Psoas muscle (tissue), 8 donors: ENCODE data around the gene C21orf91. TPM values are rescaled to one million over a fixed set of nuclear protein-coding genes. Genes with fewer than 3 reads are reported as not detected.

Experiments used
- ATAC-seq, 4 donors: fragments of 200-7000 bp; cut with Tn5 transposase; one replicate each; pipeline ENCODE4 v1.9.1; 2020; ENCODE audit warnings: moderate library complexity in 3 of 4, mild to moderate bottlenecking in 2 of 4
- DNase-seq, 2 donors: peaks; one replicate each; pipeline ENCODE4 v3.0.0-alpha.2; 2020
- H3K27ac ChIP-seq: fragments of 200-600 bp; one replicate; pipeline ENCODE4 v1.8.0; 2022
- H3K27me3 ChIP-seq, 3 donors: fragments of 200-600 bp in 1 of 3; one replicate each; pipeline versions ENCODE4 v1.6.1 to v1.8.0; 2013 to 2022; ENCODE audit warnings: low read length in 2 of 3, mild to moderate bottlenecking in 2 of 3, moderate library complexity in 1 of 3; ENCODE audit not compliant: insufficient read depth in 3 of 3
- H3K36me3 ChIP-seq, 2 donors: fragments of 200-600 bp in 1 of 2; one replicate each; pipeline versions ENCODE4 v1.6.1 to v1.8.0; 2013 to 2022; ENCODE audit warnings: low read depth in 1 of 2, mild to moderate bottlenecking in 1 of 2, moderate library complexity in 1 of 2; ENCODE audit not compliant: insufficient read depth in 1 of 2
- H3K4me1 ChIP-seq: fragments of 200-600 bp; one replicate; pipeline ENCODE4 v1.8.0; 2022
- H3K4me3 ChIP-seq: fragments of 200-600 bp; one replicate; pipeline ENCODE4 v1.8.0; 2022; ENCODE audit warnings: mild to moderate bottlenecking
- H3K9me3 ChIP-seq: fragments of 200-600 bp; one replicate; pipeline ENCODE4 v1.8.0; 2022
- CTCF ChIP-seq: fragments of 200-600 bp; IDR thresholded peaks from one replicate; pipeline ENCODE4 v1.8.0; 2022; ENCODE audit warnings: antibody characterized with exemption
- WGBS, 3 donors: extraction: QIAGEN DNeasy Blood & Tissue Kit; methylation state at CpG; one replicate each; pipeline versions ENCODE4 v1.1.6 to v1.1.7; 2013; 5-methylcytosine and 5-hydroxymethylcytosine counted together
- intact Hi-C, 2 donors: fragments of 100-400 bp; cut with DNase I; formaldehyde crosslinking; loops; one replicate each; pipeline versions ENCODE4 v1.11.0 to v1.14.2; 2022
- polyA plus RNA-seq, 3 donors: library from polyadenylated mRNA; stranded (reverse); fragments of 200-250 nt; gene quantifications; one replicate each; pipeline ENCODE4 v1.2.3, GENCODE V29; 2013
- total RNA-seq, 4 donors: library from RNA; stranded (reverse); fragmentation: NEBNext Ultra II Directional in 2 of 4; extraction: Animal tissue kit (Norgen Biotek cat#: 25700) in 2 of 4; gene quantifications; one replicate each; pipeline versions ENCODE4 v1.2.1 to v1.2.4, GENCODE V29; 2021 to 2023
- donor health status: healthy with polysubstance abuse.
- donor health status: DM: no; HTN: no; CAD: no; lungs with moderate emphysema.
- donor health status: Bipolar disorder and iron deficiency.
- donor health status: healthy.
- donor health status: DM: yes; HTN: yes; CAD: no.
- donor health status: DM: no; HTN: no; CAD: no.
- donor health status: DM: no; HTN: no; CAD: no.
- donor health status: DM: yes; HTN: yes; CAD: no.

The C21orf91 gene
- total and polyA plus RNA-seq, 7 donors, result 1.9 to 8.8 (median 4.6) TPM

GRCh38 chr21:17794518-17795145 is 24.5 kb downstream of the C21orf91 start:
- H3K9me3 ChIP-seq, result no peaks in the 10 kb centered on the region
- ATAC-seq (no peak), DNase-seq (no peak)
- WGBS, 3 donors, result 80 to 88% (median 82%) methylated on average over 4 of the region's 4 CpGs
- H3K4me1 ChIP-seq, result peaks cover 3% of the 10 kb centered on the region
- no peak overlapping the region for H3K27ac ChIP-seq
- peak overlapping the region; percentile 50 for H3K4me3 ChIP-seq
- intact Hi-C loops, result no loop called here
- no peak for TF ChIP-seq CTCF
- H3K36me3 ChIP-seq, result peaks cover 0 to 26% of the 10 kb centered on the region in 2 donors
- H3K27me3 ChIP-seq, result no peaks in the 10 kb centered on the region

- intact Hi-C loops, result no loop called here
- peaks cover 3% of the 10 kb centered on the region for H3K4me1 ChIP-seq
- peak overlapping the region; percentile 19 for H3K27ac ChIP-seq
Measured at GRCh38 chr21:17793246-17794123, 25.7 kb downstream of the C21orf91 start.

GRCh38 chr21:17789656-17790055 is 29.5 kb downstream of the C21orf91 start:
- intact Hi-C loops, result no loop called here
- H3K27me3 ChIP-seq, result no peaks in the 10 kb centered on the region
- no peak overlapping the region for H3K27ac ChIP-seq
- WGBS, 3 donors, result 82 to 83% (median 83%) methylated on average over 3 of the region's 3 CpGs
- no peak for DNase-seq
- TF ChIP-seq CTCF, result no peak
- H3K4me1 ChIP-seq, result no peaks in the 10 kb centered on the region
- ATAC-seq, result no peak
- H3K36me3 ChIP-seq, result peaks cover 9 to 21% of the 10 kb centered on the region in 2 donors
- H3K4me3 ChIP-seq, result no peak overlapping the region
- H3K9me3 ChIP-seq, result no peaks in the 10 kb centered on the region

More at GRCh38 chr21:17793246-17794123, 25.7 kb downstream of the C21orf91 start:
- Histone ChIP-seq H3K27me3 (no peaks in the 10 kb centered on the region), H3K9me3 (no peaks in the 10 kb centered on the region), H3K36me3 (peaks cover 0 to 26% of the 10 kb centered on the region in 2 donors), H3K4me3 (peak overlapping the region; percentile 50)
- no peak for ATAC-seq
- TF ChIP-seq CTCF, result no peak
- DNase-seq, result no peak
- WGBS, 3 donors, result 62 to 76% (median 69%) methylated on average over 9 of the region's 9 CpGs

GRCh38 chr21:17789069-17789468 is 30.1 kb downstream of the C21orf91 start:
- no peak for ATAC-seq
- intact Hi-C loops, result no loop called here
- 45 to 69% (median 62%) methylated on average over 3 of the region's 3 CpGs for WGBS, 3 donors
- no peaks in the 10 kb centered on the region for H3K4me1 ChIP-seq
- peaks cover 9 to 15% of the 10 kb centered on the region in 2 donors for H3K36me3 ChIP-seq
- H3K9me3 ChIP-seq, result no peaks in the 10 kb centered on the region
- no peak for TF ChIP-seq CTCF
- DNase-seq, result no peak
- no peaks in the 10 kb centered on the region for H3K27me3 ChIP-seq
- H3K27ac ChIP-seq, result no peak overlapping the region
- no peak overlapping the region for H3K4me3 ChIP-seq
